ENCODE data around the gene TMEM163. TPM values are rescaled to one million over a fixed set of nuclear protein-coding genes. Genes with fewer than 3 reads are reported as not detected.

TMEM163 gene
- total and polyA plus RNA-seq, 2 of the 13 experiments (the other 11 are each of a cell fraction or from before 2014, with no cell fraction given): 0.05 TPM; not detected in 1

DNA sequence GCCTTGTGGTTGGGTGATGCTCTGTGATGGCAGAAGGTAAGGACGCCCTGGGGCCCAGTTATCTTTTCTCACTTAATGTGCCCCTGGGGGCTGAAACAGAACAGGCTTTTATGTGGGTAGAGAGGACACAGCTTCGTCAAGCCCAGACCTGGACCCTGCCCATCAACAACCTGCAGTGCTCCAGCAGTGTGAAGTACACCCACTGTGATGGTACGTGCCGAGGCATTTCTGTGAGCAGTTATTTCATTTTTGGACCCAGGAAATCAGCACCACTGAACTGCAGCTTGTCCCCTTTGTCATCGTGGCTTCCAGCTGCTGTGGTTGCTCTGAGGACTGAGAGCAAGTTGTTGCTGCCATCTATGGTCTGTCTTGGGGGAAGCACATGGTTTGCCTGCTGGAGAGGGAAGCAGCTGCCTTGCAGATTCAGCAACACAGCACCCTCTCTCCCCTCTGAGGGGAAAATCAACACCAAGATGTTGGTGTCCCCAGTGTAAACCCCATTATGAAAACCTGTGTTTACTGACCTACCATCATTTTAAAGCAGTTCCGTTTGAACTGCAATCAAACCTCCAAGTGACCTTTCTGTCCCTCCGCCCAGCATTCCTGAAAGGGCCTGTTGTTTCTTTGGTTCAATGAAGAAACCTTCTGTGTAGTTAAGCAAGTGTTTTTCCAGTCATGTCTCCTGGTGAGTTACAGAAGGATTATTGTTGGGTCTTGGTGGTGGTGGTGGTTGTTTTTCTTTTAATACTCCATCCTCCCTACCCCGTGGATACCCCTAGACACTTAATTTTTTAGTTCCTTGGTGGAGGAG is 306.8 kb downstream of the TMEM163 start (continued):
- TF ChIP-seq, protein P1, sequence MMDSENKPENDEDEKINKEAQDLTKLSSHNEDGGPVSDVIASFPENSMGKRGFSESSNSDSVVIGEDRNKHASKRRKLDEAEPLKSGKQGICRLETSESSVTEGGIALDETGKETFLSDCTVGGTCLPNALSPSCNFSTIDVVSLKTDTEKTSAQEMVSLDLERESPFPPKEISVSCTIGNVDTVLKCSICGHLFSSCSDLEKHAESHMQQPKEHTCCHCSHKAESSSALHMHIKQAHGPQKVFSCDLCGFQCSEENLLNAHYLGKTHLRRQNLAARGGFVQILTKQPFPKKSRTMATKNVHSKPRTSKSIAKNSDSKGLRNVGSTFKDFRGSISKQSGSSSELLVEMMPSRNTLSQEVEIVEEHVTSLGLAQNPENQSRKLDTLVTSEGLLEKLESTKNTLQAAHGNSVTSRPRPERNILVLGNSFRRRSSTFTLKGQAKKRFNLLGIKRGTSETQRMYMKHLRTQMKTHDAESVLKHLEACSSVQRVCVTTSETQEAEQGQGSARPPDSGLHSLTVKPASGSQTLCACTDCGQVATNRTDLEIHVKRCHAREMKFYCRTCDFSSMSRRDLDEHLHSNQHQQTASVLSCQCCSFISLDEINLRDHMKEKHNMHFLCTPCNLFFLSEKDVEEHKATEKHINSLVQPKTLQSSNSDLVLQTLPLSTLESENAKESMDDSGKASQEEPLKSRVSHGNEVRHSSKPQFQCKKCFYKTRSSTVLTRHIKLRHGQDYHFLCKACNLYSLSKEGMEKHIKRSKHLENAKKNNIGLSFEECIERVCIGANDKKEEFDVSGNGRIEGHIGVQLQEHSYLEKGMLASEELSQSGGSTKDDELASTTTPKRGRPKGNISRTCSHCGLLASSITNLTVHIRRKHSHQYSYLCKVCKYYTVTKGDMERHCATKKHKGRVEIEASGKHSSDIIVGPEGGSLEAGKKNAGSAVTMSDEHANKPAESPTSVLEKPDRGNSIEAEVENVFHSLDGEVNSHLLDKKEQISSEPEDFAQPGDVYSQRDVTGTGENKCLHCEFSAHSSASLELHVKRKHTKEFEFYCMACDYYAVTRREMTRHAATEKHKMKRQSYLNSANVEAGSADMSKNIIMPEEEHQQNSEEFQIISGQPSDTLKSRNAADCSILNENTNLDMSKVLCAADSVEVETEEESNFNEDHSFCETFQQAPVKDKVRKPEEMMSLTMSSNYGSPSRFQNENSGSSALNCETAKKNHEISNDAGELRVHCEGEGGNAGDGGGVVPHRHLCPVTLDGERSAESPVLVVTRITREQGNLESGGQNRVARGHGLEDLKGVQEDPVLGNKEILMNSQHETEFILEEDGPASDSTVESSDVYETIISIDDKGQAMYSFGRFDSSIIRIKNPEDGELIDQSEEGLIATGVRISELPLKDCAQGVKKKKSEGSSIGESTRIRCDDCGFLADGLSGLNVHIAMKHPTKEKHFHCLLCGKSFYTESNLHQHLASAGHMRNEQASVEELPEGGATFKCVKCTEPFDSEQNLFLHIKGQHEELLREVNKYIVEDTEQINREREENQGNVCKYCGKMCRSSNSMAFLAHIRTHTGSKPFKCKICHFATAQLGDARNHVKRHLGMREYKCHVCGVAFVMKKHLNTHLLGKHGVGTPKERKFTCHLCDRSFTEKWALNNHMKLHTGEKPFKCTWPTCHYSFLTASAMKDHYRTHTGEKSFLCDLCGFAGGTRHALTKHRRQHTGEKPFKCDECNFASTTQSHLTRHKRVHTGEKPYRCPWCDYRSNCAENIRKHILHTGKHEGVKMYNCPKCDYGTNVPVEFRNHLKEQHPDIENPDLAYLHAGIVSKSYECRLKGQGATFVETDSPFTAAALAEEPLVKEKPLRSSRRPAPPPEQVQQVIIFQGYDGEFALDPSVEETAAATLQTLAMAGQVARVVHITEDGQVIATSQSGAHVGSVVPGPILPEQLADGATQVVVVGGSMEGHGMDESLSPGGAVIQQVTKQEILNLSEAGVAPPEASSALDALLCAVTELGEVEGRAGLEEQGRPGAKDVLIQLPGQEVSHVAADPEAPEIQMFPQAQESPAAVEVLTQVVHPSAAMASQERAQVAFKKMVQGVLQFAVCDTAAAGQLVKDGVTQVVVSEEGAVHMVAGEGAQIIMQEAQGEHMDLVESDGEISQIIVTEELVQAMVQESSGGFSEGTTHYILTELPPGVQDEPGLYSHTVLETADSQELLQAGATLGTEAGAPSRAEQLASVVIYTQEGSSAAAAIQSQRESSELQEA (CRISPR knock-in tag; IDR thresholded peaks at IDR 0.05; ENCODE audit: not compliant biosample characterization): peak; percentile 66
- no peak for TF ChIP-seq ZFP41 (CRISPR knock-in tag; IDR thresholded peaks at IDR 0.05; ENCODE audit: borderline replicate concordance)
- peak; percentile 82 for TF ChIP-seq TEAD3 (CRISPR knock-in tag; optimal IDR thresholded peaks at IDR 0.05; ENCODE audit: borderline replicate concordance)
- TF ChIP-seq MAFF (IDR thresholded peaks at IDR 0.05; ENCODE audit: low read depth, low read length): peak; percentile 67
- peak; percentile 88 for TF ChIP-seq ZNF746 (CRISPR knock-in tag; IDR thresholded peaks at IDR 0.05)
- TF ChIP-seq GATA4 (IDR thresholded peaks at IDR 0.05; ENCODE audit: borderline replicate concordance, low read depth): peak; percentile 80; the same call in 1 of the 2 replicates
- TF ChIP-seq KMT2B (CRISPR knock-in tag; IDR thresholded peaks at IDR 0.05): peak; percentile 53; the same call in 1 of the 2 replicates
- peak; percentile 96 for TF ChIP-seq ZKSCAN8 (CRISPR knock-in tag; IDR thresholded peaks at IDR 0.05; ENCODE audit: borderline replicate concordance)
- no peak for TF ChIP-seq ZNF558 (CRISPR knock-in tag; IDR thresholded peaks at IDR 0.05; ENCODE audit: borderline replicate concordance)
- peak; percentile 87; the same call in 1 of the 2 replicates for TF ChIP-seq CBX5 (CRISPR knock-in tag; IDR thresholded peaks at IDR 0.05; ENCODE audit: borderline replicate concordance)
- peak; percentile 92 for TF ChIP-seq NKX3-1 (CRISPR knock-in tag; IDR thresholded peaks at IDR 0.05)
- TF ChIP-seq, protein P2, sequence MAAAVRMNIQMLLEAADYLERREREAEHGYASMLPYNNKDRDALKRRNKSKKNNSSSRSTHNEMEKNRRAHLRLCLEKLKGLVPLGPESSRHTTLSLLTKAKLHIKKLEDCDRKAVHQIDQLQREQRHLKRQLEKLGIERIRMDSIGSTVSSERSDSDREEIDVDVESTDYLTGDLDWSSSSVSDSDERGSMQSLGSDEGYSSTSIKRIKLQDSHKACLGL (CRISPR knock-in tag; IDR thresholded peaks at IDR 0.05): peak; percentile 44; the same call in 1 of the 2 replicates
- TF ChIP-seq, protein P3, sequence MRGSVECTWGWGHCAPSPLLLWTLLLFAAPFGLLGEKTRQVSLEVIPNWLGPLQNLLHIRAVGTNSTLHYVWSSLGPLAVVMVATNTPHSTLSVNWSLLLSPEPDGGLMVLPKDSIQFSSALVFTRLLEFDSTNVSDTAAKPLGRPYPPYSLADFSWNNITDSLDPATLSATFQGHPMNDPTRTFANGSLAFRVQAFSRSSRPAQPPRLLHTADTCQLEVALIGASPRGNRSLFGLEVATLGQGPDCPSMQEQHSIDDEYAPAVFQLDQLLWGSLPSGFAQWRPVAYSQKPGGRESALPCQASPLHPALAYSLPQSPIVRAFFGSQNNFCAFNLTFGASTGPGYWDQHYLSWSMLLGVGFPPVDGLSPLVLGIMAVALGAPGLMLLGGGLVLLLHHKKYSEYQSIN (CRISPR knock-in tag; IDR thresholded peaks at IDR 0.05; ENCODE audit: borderline replicate concordance): no peak

Data from HepG2 (cell line).